GM19193 (cell line): Measurements from ENCODE around the gene MEX3D.

Experiments used
- POLR2A ChIP-seq: IDR thresholded peaks from 4 replicates; pipeline ENCODE4 v1.6.1; 2011; ENCODE audit not compliant: insufficient read depth, insufficient read length; ENCODE audit errors: extremely low read depth

The MEX3D gene

DNA sequence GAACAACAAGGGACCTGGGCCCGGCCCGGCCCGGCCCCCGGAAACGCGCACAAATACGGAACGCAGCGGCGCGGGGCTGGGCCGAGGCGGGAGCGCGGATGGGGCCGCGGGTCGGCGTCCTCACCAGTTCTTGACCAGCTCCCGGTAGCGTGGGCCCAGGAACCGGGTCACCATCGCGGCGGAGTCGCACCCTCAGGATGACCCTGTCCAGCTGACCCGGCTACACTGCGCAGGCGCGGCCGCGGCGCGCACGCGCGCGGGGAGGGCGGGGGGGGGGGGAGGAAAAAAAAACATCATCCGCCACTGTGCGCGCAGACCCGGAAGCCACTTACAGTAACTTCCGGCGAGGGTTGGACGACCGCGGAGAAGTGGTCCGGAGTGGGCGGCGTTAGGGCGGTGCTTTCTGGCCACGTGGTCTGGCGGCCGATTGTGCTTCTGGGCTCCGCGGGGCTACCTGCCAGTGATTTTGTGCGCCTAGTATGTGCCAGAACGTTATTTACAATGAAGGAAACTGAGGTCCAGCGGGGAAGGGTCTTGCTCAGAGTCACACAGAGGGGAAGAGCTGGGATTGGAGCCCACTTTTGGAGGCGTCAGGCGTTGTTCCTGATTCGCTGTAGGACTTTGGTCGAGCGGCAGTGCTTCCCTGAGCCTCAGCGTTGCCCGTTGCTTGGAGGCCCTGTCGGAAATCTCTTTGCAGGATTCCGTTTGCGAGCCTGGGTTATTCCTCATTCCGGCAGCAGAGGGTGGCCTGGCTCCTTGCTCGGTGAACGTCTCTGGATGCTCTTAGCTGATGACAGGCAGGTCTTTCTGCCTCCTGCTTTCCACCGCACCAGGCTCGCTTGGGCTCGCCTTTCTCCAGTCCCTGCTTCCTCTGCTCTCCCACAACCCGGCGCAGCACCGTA lies 37.4 kb upstream of the MEX3D start, which contains the start of gene UQCR11:
UQCR11 (minus strand) TSS at position 227 of the 902 bp plus-strand sequence; CDS start at position 174, 53 bp downstream.
- TF ChIP-seq POLR2A = peak; percentile 65

DNA sequence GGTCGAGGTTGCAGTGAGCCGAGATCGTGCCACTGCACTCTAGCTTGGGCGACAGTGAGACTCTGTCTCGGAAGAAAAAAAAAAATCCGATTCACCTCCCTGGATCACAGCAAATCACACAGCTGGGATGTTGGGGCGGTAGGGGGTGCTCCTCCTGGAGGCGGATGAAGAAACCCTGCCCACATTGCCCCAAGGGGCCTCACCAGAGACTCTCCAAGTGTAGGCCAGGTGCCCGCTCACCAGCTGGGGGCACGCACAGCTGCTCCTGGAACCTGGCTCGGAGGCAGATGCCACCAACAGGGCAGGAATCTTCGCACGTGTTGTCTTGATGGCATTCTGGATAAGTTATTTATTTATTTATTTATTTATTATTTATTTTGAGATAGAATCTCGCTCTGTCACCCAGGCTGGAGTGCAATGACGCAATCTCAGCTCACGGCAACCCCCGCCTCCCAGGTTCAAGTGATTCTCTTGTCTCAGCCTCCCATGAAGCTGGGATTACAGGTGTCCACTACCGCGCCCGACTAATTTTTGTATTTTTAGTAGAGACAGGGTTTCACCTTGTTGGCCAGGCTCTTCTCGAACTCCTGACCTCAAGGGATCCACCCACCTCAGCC lies 34.1 kb upstream of the MEX3D start:
- no peak for TF ChIP-seq POLR2A

DNA sequence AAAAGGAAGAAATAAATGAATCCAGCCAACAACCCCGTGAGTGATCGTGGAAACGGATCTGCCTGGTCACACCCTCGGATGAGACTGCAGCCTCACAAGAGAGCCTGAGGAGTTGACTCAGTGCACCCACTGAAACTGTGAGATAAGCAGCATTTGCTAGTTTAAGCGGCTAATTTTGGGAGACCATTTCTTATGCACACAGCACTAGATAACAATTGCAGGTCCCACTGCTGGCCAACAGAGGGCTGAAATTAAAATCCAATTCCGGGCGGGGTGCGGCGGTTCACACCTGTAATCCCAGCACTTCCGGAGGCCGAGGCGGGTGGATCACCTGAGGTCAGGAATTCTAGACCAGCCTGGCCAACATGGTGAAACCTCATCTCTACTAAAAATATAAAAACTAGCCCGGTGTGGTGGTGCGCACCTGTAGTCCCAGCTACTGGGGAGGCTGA lies 33.5 kb upstream of the MEX3D start:
- TF ChIP-seq POLR2A = no peak

DNA sequence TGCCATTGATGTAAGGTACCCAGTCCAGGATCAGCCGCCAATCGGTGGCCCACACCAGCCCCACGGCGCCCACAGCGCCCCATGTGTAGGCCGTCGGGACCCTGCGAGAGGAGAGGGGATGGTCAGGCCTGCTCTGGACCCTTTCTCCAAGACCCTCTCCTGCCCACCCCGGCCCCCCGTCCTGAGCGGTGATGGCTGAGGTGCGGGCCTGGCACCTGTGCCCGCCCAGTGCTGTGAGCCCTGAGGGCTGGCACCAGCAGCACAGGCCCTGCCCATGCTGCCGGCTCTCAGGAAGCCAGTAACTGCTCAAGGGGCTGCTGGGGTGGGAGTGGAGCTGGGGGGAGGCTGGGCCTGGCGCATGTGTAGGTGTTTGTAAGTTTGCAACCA lies 31.3 kb upstream of the MEX3D start:
- TF ChIP-seq POLR2A = no peak

DNA sequence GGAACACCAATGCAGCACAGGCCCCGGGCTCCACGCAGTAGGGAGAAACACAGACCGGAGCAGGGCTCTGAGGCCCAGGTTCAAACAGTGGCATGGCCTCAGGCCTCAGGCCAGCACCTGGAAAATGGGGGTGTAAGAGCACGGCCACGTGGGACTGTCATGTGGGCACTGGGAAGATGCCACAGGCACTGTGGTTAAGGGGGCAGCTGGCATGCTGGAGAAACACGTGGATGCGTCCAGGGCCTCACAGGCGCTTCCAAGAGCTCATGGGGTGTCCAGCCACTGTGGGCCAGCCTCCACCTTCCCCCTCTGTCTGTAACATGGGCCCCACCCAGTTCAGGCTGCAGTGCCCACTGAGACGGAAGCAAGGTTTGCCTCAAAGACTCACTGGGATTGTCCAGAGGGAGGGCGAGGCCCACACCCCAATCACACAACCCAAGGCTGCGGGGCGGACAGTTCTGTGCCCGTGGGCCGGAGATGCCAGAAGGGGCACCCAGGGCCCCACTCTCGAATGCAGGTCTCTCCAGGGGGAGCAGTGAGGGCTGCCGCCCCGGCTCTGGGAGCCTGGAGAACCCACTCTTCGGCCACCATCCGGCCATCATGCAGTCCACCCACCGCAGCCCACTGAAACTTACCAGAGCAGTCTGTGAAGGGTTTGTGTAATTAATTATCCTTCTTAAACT lies 30.8 kb upstream of the MEX3D start:
- TF ChIP-seq POLR2A = no peak

DNA sequence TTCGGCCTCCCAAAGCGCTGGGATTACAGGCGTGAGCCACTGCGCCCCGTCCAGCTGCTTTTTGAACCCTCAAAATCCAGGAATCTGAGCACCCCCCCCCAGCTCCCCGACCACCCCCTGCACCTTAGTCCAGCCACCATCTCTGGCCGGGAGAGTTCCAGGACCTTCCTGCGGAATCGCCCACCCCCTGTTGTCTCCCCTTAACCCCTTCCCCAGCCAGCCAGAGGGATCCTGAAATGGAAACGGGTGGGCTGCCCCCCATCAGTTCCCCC lies 25.3 kb upstream of the MEX3D start:
- TF ChIP-seq POLR2A = no peak

DNA sequence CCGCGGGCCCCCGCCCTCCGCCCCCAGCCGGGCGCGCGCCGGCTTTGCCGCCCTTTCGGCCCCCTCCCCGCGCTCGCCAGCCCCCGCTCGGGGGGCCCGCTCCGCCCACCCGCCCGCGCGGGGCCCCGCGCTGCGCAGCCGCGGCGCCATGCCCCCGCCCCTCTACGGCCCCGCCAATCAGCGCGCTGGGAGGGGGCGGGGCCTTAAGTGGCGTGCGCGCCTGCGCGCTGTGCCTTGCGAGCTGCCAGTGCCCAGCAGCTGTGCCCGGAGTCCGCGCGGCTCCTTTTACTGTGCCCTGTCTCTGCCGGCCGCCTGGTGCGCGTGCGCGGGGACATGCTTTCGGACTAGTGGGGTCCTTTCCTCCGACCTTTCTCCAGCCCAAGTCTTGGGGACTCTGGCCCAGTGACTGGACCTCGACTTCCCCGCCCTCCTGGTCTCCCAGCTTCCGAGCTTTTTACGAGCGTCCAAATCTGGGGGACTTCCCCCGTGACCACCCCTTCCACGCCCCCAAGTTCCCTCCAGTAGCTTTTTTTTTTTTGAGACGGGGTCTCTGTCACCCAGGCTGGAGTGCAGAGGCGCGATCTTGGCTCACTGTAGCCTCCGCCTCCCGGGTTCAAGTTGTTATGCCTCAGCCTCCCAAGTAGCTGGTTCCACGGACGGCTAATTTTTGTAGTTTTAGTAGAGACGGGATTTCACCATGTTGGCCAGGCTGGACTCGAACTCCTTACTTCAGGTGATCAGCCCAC lies 24.8 kb upstream of the MEX3D start, which contains the start of gene MBD3:
MBD3 (minus strand) TSS at position 111 of the 746 bp plus-strand sequence. CDS start 234 bp downstream, outside the sequence.
- peak; percentile 62 for TF ChIP-seq POLR2A

DNA sequence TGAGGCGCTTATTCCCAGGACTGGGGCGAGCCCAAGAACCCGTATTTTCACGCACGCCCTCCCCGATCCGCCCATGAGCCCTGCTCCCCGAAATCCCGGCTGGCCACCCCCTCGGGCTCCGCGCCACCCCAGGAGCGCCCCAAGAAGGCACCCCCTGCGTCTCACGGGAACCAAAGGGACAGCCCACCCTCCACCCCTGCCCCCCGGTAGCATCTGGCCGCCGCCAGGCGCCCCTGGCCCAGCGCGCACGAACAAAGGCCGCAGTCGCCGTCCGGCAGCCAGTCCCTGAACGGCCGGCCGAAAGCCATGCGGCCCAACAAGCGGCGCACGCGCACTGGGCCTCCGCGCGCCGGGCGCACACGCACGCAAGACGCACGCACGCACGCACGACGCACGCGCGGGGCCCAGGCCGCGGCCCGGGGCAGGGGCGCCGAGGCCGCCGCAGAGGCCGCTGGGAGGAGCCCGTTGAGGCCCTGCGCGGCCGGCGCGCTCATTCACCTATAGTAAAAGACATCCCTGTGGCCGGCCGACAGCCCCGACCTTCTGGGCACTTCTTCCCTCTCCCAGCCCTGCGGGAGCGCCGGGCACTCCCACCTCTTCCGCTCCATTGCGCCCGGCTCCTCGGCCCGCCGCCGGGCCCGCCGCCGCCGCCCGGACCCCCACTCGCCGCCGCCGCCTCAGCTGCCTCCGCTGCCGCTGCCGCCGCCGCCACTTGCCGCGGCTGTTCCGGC lies 24.1 kb upstream of the MEX3D start:
- TF ChIP-seq POLR2A = peak; percentile 95

DNA sequence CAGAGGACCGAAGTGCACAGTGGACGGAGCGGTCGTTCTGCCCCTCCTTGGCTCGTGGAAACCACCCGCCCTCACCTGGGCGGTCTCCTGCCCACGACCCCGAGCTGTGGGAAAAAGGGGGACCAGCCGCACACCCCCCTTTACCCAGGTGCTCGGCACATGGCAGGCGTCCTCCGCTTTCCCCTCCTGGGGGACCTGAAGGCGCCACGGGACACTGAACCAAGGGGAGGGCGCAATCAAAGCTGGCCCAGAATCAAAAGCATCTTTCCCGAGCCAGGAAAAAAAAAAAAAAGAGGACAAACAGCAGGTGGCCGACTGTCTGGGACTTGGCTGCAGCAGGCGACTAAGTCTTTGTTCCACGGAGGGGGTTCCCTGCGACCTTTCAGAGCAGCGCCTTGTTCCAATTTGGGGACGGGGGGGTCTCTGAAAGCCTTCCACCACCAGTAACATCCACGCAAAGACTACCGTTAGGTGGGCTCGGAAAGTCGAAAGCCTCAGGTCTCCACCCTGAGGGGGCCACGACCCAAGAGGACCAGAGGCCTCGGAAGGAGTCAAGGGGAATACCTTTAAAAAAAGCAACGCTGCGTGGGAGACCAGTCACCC lies 23.4 kb upstream of the MEX3D start:
- peak; percentile 9 for TF ChIP-seq POLR2A

DNA sequence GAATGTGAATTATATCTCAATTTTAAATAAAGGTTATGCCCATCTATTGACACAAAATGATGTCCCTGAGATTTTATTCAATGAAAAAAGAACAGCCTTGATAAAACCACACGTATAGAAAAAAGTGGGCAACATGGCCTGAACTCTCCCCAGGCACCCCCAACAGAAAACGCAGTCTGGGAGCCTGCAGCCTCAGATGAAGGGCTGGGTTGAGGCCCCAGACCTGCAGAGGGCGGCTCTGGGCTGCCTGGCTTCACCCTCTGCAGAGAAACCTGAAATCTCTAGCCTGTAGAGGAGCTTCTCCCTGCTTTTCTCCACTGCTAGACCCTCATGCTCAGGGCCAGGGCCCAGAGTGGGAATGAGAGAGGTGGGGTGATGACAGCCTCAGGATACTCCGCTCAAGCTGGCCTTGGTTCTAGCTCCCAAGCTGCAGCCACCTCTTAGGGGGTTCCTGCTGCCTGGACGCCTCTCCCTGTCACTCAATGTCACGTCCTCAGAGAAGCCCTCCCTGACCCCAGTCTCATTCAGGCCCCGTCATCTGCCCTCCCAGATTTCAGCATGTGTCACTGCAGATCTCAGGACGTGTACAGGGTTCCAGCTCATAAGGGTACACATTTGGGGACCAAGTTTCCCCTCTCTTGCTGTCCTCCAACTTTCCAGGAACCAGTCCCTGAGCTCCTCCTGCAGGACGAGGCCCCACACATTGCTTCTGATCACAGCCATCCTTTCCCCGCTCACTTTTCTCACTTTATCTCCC lies 22.7 kb upstream of the MEX3D start:
- peak; percentile 34 for TF ChIP-seq POLR2A

DNA sequence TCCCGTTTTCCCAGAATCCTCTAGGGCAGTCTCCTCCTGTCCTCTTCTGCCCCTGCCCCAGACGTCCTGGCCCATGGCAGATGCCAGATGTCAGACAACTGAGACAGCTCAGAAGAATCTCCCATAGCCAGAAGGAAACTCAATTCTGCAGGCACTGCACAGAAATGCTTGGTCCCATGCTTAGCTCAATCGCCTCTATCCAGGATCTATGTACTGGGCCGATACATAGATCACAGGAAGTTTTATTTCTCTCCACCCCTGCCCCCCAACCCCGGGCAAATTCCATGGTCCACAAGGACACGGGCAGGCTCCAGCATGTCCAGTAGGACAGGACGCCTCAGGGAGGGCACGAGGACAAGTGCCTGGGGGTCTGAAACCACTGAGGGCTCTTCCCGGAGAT lies 19.7 kb upstream of the MEX3D start:
- TF ChIP-seq POLR2A = no peak

DNA sequence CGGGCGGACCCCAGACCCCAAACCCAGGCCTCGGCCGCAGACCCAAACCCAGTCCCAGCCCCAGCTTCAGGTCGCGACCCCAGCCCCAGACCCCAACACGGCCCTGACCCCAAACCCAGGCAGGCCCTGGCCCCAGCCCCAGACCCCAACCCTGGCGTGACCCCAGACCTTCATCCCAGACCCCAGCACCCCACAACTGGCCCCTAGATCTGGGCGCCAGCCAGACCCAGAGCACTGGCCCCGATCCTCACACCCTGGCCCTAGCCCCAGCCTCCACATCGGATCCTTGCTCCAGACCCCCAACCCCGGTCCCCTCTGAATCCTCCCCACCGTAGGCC lies 17.1 kb upstream of the MEX3D start:
- TF ChIP-seq POLR2A = no peak
